Activated T-cell treated with anti-CD3 and anti-CD28 coated beads, Interleukin-2, amount 50 U/mL, for 72 hours (primary cell): ENCODE data around the gene ADAMTS17. TPM values are rescaled to one million over a fixed set of nuclear protein-coding genes. Genes with fewer than 3 reads are reported as not detected.

ENCODE experiments used
- ATAC-seq, 2 donors: fragments of 150-1000 bp; cut with Tn5 transposase; replicated peaks in 1 of 2; 2 replicates each; pipeline ENCODE4 v1.10.0; 2021; ENCODE audit warnings: moderate library complexity in 2 of 2, mild to moderate bottlenecking in 1 of 2
- DNase-seq, 2 donors: peaks; one replicate each; pipeline ENCODE4 v3.0.0; 2021 to 2022; ENCODE audit warnings: mixed read lengths in 1 of 2
- H3K27ac Mint-ChIP-seq: one replicate; pipeline ENCODE4 v1.8.0; 2022; ENCODE audit warnings: mild to moderate bottlenecking, moderate library complexity, mixed read lengths
- H3K27me3 Mint-ChIP-seq: one replicate; pipeline ENCODE4 v1.8.0; 2022; ENCODE audit warnings: low read depth, mixed read lengths
- H3K36me3 Mint-ChIP-seq, 2 donors: one replicate each; pipeline ENCODE4 v1.8.0; 2022; ENCODE audit warnings: mixed read lengths in 2 of 2, mild to moderate bottlenecking in 1 of 2; ENCODE audit not compliant: insufficient read depth in 2 of 2
- H3K4me1 Mint-ChIP-seq: one replicate; pipeline ENCODE4 v1.8.0; 2022; ENCODE audit warnings: low read depth, mixed read lengths
- H3K4me3 Mint-ChIP-seq, 2 donors: one replicate each; pipeline ENCODE4 v1.8.0; 2022; ENCODE audit warnings: mild to moderate bottlenecking in 2 of 2, mixed read lengths in 2 of 2, moderate library complexity in 2 of 2
- H3K9me3 Mint-ChIP-seq, 2 donors: one replicate each; pipeline ENCODE4 v1.8.0; 2022; ENCODE audit warnings: mixed read lengths in 2 of 2
- total RNA-seq, 2 donors: library from RNA; stranded (reverse); gene quantifications; one replicate each; pipeline ENCODE4 v1.2.3, GENCODE V29; 2022

The ADAMTS17 gene
- total RNA-seq, 2 donors from 2014 or later: 2.4 to 2.6 TPM

GRCh38 chr15:100298257-100298656 is 43.5 kb downstream of the ADAMTS17 start:
- Mint-ChIP-seq H3K36me3 (peaks cover 3 to 4% of the 10 kb centered on the region in 2 donors), H3K27ac (no peak overlapping the region), H3K4me3 (no peak overlapping the region), H3K27me3 (no peaks in the 10 kb centered on the region), H3K4me1 (no peaks in the 10 kb centered on the region), H3K9me3 (peaks cover 10 to 14% of the 10 kb centered on the region in 2 donors)
- ATAC-seq (no peak), DNase-seq (no peak)

- no peaks in the 10 kb centered on the region for H3K4me1 Mint-ChIP-seq
- H3K27me3 Mint-ChIP-seq: no peaks in the 10 kb centered on the region
These were observed 44.0 kb downstream of the ADAMTS17 start for GRCh38 chr15:100297812-100298211.

GRCh38 chr15:100295939-100296565 is 45.7 kb downstream of the ADAMTS17 start:
- DNase-seq (no peak), ATAC-seq (no peak)
- no peaks in the 10 kb centered on the region for H3K27me3 Mint-ChIP-seq
- H3K36me3 Mint-ChIP-seq: peaks cover 0 to 1% of the 10 kb centered on the region in 2 donors
- H3K4me3 Mint-ChIP-seq: no peak overlapping the region
- no peaks in the 10 kb centered on the region for H3K4me1 Mint-ChIP-seq
- peaks cover 9 to 12% of the 10 kb centered on the region in 2 donors for H3K9me3 Mint-ChIP-seq
- H3K27ac Mint-ChIP-seq: no peak overlapping the region

More at GRCh38 chr15:100297812-100298211, 44.0 kb downstream of the ADAMTS17 start:
- Mint-ChIP-seq H3K36me3 (peaks cover 3 to 4% of the 10 kb centered on the region in 2 donors), H3K27ac (no peak overlapping the region), H3K9me3 (peaks cover 10 to 14% of the 10 kb centered on the region in 2 donors), H3K4me3 (no peak overlapping the region)
- no peak for DNase-seq
- ATAC-seq: no peak

- H3K27me3 Mint-ChIP-seq: no peaks in the 10 kb centered on the region
- no peak overlapping the region for H3K27ac Mint-ChIP-seq
- H3K4me3 Mint-ChIP-seq: no peak overlapping the region
- peaks cover 6 to 7% of the 10 kb centered on the region in 2 donors for H3K36me3 Mint-ChIP-seq
- H3K9me3 Mint-ChIP-seq: peaks cover 12 to 14% of the 10 kb centered on the region in 2 donors
- DNase-seq (no peak), ATAC-seq (no peak)
- H3K4me1 Mint-ChIP-seq: no peaks in the 10 kb centered on the region
These were observed 49.8 kb downstream of the ADAMTS17 start for GRCh38 chr15:100292010-100292409.

- ATAC-seq: no peak
- Mint-ChIP-seq H3K36me3 (peaks cover 6 to 10% of the 10 kb centered on the region in 2 donors), H3K4me3 (no peak overlapping the region)
These were observed 50.7 kb downstream of the ADAMTS17 start for GRCh38 chr15:100291106-100291505.

GRCh38 chr15:100285641-100286295 is 56.0 kb downstream of the ADAMTS17 start:
- H3K4me1 Mint-ChIP-seq: no peaks in the 10 kb centered on the region
- H3K36me3 Mint-ChIP-seq: peaks cover 3 to 10% of the 10 kb centered on the region in 2 donors
- H3K4me3 Mint-ChIP-seq: no peak overlapping the region
- no peak overlapping the region for H3K27ac Mint-ChIP-seq
- H3K9me3 Mint-ChIP-seq: peaks cover 5 to 7% of the 10 kb centered on the region in 2 donors
- ATAC-seq (no peak), DNase-seq (no peak)
- H3K27me3 Mint-ChIP-seq: no peaks in the 10 kb centered on the region

More at GRCh38 chr15:100291106-100291505, 50.7 kb downstream of the ADAMTS17 start:
- H3K4me1 Mint-ChIP-seq: no peaks in the 10 kb centered on the region
- peaks cover 10 to 12% of the 10 kb centered on the region in 2 donors for H3K9me3 Mint-ChIP-seq
- no peaks in the 10 kb centered on the region for H3K27me3 Mint-ChIP-seq
- DNase-seq: no peak
- no peak overlapping the region for H3K27ac Mint-ChIP-seq

- H3K4me1 Mint-ChIP-seq: no peaks in the 10 kb centered on the region
- ATAC-seq: no peak
- peaks cover 5 to 7% of the 10 kb centered on the region in 2 donors for H3K9me3 Mint-ChIP-seq
These were observed 57.1 kb downstream of the ADAMTS17 start for GRCh38 chr15:100284701-100285100.

GRCh38 chr15:100284191-100284590 is 57.6 kb downstream of the ADAMTS17 start:
- peaks cover 3 to 8% of the 10 kb centered on the region in 2 donors for H3K36me3 Mint-ChIP-seq
- no peaks in the 10 kb centered on the region for H3K27me3 Mint-ChIP-seq
- H3K4me1 Mint-ChIP-seq: no peaks in the 10 kb centered on the region
- no peak for DNase-seq
- H3K4me3 Mint-ChIP-seq: no peak overlapping the region
- no peak overlapping the region for H3K27ac Mint-ChIP-seq
- ATAC-seq: no peak
- peaks cover 5% of the 10 kb centered on the region in 2 donors for H3K9me3 Mint-ChIP-seq

More at GRCh38 chr15:100284701-100285100, 57.1 kb downstream of the ADAMTS17 start:
- DNase-seq: no peak
- no peak overlapping the region for H3K27ac Mint-ChIP-seq
- H3K36me3 Mint-ChIP-seq: peaks cover 3 to 10% of the 10 kb centered on the region in 2 donors
- H3K4me3 Mint-ChIP-seq: no peak overlapping the region
- no peaks in the 10 kb centered on the region for H3K27me3 Mint-ChIP-seq

GRCh38 chr15:100281096-100281917 is 60.5 kb downstream of the ADAMTS17 start:
- ATAC-seq (no peak), DNase-seq (no peak)
- Mint-ChIP-seq H3K27ac (no peak overlapping the region), H3K4me1 (no peaks in the 10 kb centered on the region), H3K27me3 (no peaks in the 10 kb centered on the region), H3K4me3 (no peak overlapping the region), H3K9me3 (no peaks in the 10 kb centered on the region), H3K36me3 (no peaks in the 10 kb centered on the region)

GRCh38 chr15:100279849-100280248 is 61.9 kb downstream of the ADAMTS17 start:
- no peak overlapping the region for H3K4me3 Mint-ChIP-seq
- no peak for DNase-seq
- H3K27ac Mint-ChIP-seq: no peak overlapping the region
- ATAC-seq: no peak
- H3K27me3 Mint-ChIP-seq: no peaks in the 10 kb centered on the region
- peaks cover 0 to 2% of the 10 kb centered on the region in 2 donors for H3K36me3 Mint-ChIP-seq
- H3K4me1 Mint-ChIP-seq: no peaks in the 10 kb centered on the region
- H3K9me3 Mint-ChIP-seq: peaks cover 0 to 4% of the 10 kb centered on the region in 2 donors

GRCh38 chr15:100279446-100279845 is 62.3 kb downstream of the ADAMTS17 start:
- H3K4me3 Mint-ChIP-seq: no peak overlapping the region
- H3K36me3 Mint-ChIP-seq: peaks cover 0 to 2% of the 10 kb centered on the region in 2 donors
- ATAC-seq (no peak), DNase-seq (no peak)
- peaks cover 0 to 4% of the 10 kb centered on the region in 2 donors for H3K9me3 Mint-ChIP-seq
- no peaks in the 10 kb centered on the region for H3K27me3 Mint-ChIP-seq
- H3K4me1 Mint-ChIP-seq: no peaks in the 10 kb centered on the region
- H3K27ac Mint-ChIP-seq: no peak overlapping the region

GRCh38 chr15:100278596-100279380 is 63.0 kb downstream of the ADAMTS17 start:
- ATAC-seq (no peak), DNase-seq (no peak)
- peaks cover 3 to 6% of the 10 kb centered on the region in 2 donors for H3K9me3 Mint-ChIP-seq
- no peak overlapping the region for H3K4me3 Mint-ChIP-seq
- H3K4me1 Mint-ChIP-seq: no peaks in the 10 kb centered on the region
- H3K27me3 Mint-ChIP-seq: no peaks in the 10 kb centered on the region
- peaks cover 3 to 5% of the 10 kb centered on the region in 2 donors for H3K36me3 Mint-ChIP-seq
- no peak overlapping the region for H3K27ac Mint-ChIP-seq
